ENCODE data around the gene NAA10.
"Not testable (repeated sequence)": the region's sequence is repeated elsewhere in the genome, so short reads cannot be mapped to it uniquely, and the experiment has no call there.

The NAA10 gene

GRCh38 chrX:153934762-153935325 lies at the start of gene NAA10:
Gene NAA10 (minus strand): TSS chrX:153935037. CDS start chrX:153934904, 133 bp downstream.
- peak; percentile 88 for DNase-seq (ENCODE audit: low spot score)

GRCh38 chrX:153983321-153983801 lies 48.5 kb upstream of the NAA10 start:
- no peak for DNase-seq (ENCODE audit: low spot score)

- DNase-seq (ENCODE audit: low spot score) = no peak
Observed at GRCh38 chrX:153981771-153982533, 47.1 kb upstream of the NAA10 start.

- no peak for DNase-seq (ENCODE audit: low spot score)
Observed at GRCh38 chrX:153981231-153981630, 46.4 kb upstream of the NAA10 start.

- not testable (repeated sequence) for DNase-seq (ENCODE audit: low spot score)
Observed at GRCh38 chrX:153980394-153980793, 45.6 kb upstream of the NAA10 start.

GRCh38 chrX:153974726-153975286 lies 40.0 kb upstream of the NAA10 start:
- no peak for DNase-seq (ENCODE audit: low spot score)

GRCh38 chrX:153974003-153974725 lies 39.3 kb upstream of the NAA10 start:
- no peak for DNase-seq (ENCODE audit: low spot score)

- no peak for DNase-seq (ENCODE audit: low spot score)
Observed at GRCh38 chrX:153973127-153974002, 38.5 kb upstream of the NAA10 start.

- DNase-seq (ENCODE audit: low spot score) = peak; percentile 93
Observed at GRCh38 chrX:153972368-153973126, 37.7 kb upstream of the NAA10 start, which contains the start of gene TMEM187. Gene TMEM187 (plus strand): TSS chrX:153972754. CDS start chrX:153982063, 9,309 bp downstream.

- DNase-seq (ENCODE audit: low spot score) = peak; percentile 74
Observed at GRCh38 chrX:153971450-153972367, 36.9 kb upstream of the NAA10 start, which contains the start of gene HCFC1. Gene HCFC1 (minus strand): TSS chrX:153971818. CDS start chrX:153970840, 978 bp downstream.

- peak; percentile 85 for DNase-seq (ENCODE audit: low spot score)
Observed at GRCh38 chrX:153971124-153971449, 36.2 kb upstream of the NAA10 start.

GRCh38 chrX:153970357-153971123 lies 35.7 kb upstream of the NAA10 start:
- peak; percentile 15 for DNase-seq (ENCODE audit: low spot score)

GRCh38 chrX:153969904-153970356 lies 35.1 kb upstream of the NAA10 start:
- DNase-seq (ENCODE audit: low spot score) = peak; percentile 21

- no peak for DNase-seq (ENCODE audit: low spot score)
Observed at GRCh38 chrX:153969125-153969903, 34.5 kb upstream of the NAA10 start.

GRCh38 chrX:153968754-153969124 lies 33.9 kb upstream of the NAA10 start:
- no peak for DNase-seq (ENCODE audit: low spot score)

GRCh38 chrX:153968255-153968654 lies 33.4 kb upstream of the NAA10 start:
- no peak for DNase-seq (ENCODE audit: low spot score)

- no peak for DNase-seq (ENCODE audit: low spot score)
Observed at GRCh38 chrX:153967536-153968224, 32.8 kb upstream of the NAA10 start.
